ENCODE results near the gene DENND6B.
A peak's percentile ranks its signal among the peaks of the same experiment; 100 is the strongest.

The DENND6B gene

GRCh38 chr22:50315289-50316113 lies 11.3 kb downstream of the DENND6B start:
- DNase-seq (ENCODE audit: low spot score): no peak

GRCh38 chr22:50314455-50315288 lies 12.1 kb downstream of the DENND6B start:
- no peak for DNase-seq (ENCODE audit: low spot score)

- DNase-seq (ENCODE audit: low spot score): no peak
These were observed 12.7 kb downstream of the DENND6B start for GRCh38 chr22:50314081-50314454.

- DNase-seq (ENCODE audit: low spot score): no peak
These were observed 13.2 kb downstream of the DENND6B start for GRCh38 chr22:50313600-50313999.

GRCh38 chr22:50313021-50313420 lies 13.8 kb downstream of the DENND6B start:
- no peak for DNase-seq (ENCODE audit: low spot score)

- no peak for DNase-seq (ENCODE audit: low spot score)
These were observed 14.4 kb downstream of the DENND6B start for GRCh38 chr22:50312371-50312770.

- no peak for DNase-seq (ENCODE audit: low spot score)
These were observed 15.0 kb downstream of the DENND6B start for GRCh38 chr22:50311606-50312351.

GRCh38 chr22:50310949-50311444 lies 15.8 kb downstream of the DENND6B start:
- no peak for DNase-seq (ENCODE audit: low spot score)

- no peak for DNase-seq (ENCODE audit: low spot score)
These were observed 16.6 kb downstream of the DENND6B start for GRCh38 chr22:50310031-50310722.

GRCh38 chr22:50309601-50309991 lies 17.2 kb downstream of the DENND6B start:
- DNase-seq (ENCODE audit: low spot score): no peak

GRCh38 chr22:50308986-50309600 lies 17.7 kb downstream of the DENND6B start:
- DNase-seq (ENCODE audit: low spot score): no peak

- peak; percentile 61 for DNase-seq (ENCODE audit: low spot score)
These were observed 18.2 kb downstream of the DENND6B start for GRCh38 chr22:50308597-50308935.

GRCh38 chr22:50307890-50308596 lies 18.8 kb downstream of the DENND6B start:
- DNase-seq (ENCODE audit: low spot score): no peak

- DNase-seq (ENCODE audit: low spot score): peak; percentile 90
These were observed 19.8 kb downstream of the DENND6B start, which contains the start of gene PLXNB2 for GRCh38 chr22:50306753-50307749. TSS of gene PLXNB2 (minus strand) at chr22:50307646. CDS start at chr22:50290584, 17,062 bp downstream.

- DNase-seq (ENCODE audit: low spot score): peak; percentile 96
These were observed 20.8 kb downstream of the DENND6B start for GRCh38 chr22:50305923-50306566.

GRCh38 chr22:50305393-50305922 lies 21.4 kb downstream of the DENND6B start:
- no peak for DNase-seq (ENCODE audit: low spot score)

- no peak for DNase-seq (ENCODE audit: low spot score)
These were observed 22.1 kb downstream of the DENND6B start for GRCh38 chr22:50304528-50305392.

Measured in COLO829 (cell line).